HepG2 (cell line): ENCODE data around the gene FHL5. TPM values are rescaled to one million over a fixed set of nuclear protein-coding genes. Genes with fewer than 3 reads are reported as not detected.

Source experiments
- ATAC-seq: fragments of 200-7000 bp; cut with Tn5 transposase; 3 replicates; pipeline ENCODE4 v1.9.1; 2020; ENCODE audit warnings: mild to moderate bottlenecking, moderate library complexity
- BruUV-seq: library from RNA; stranded (reverse); fragments of 400-500 nt; replicated peaks from 2 replicates; lab custom pipeline; 2021; lab: Mats Ljungman, UMichigan
- CTCF ChIA-PET: fragments of 300-600 bp; formaldehyde crosslinking; extraction: SDS; loops from one replicate; lab custom pipeline; 2021; ENCODE audit warnings: low total read pairs, inconsistent platforms, low intra/inter-chr PET ratio; lab: Yijun Ruan, JAX
- POLR2A ChIA-PET: fragments of 350-600 bp; sonication (Branson Sonifier 250); formaldehyde crosslinking; loops from one replicate; lab custom pipeline; 2020; ENCODE audit warnings: antibody characterized with exemption, inconsistent platforms; lab: Yijun Ruan, JAX
- DNase-seq: peaks from one replicate; pipeline ENCODE4 v3.0.0-alpha.2; 2015; ENCODE audit warnings: low spot score
- FAIRE-seq: peaks from 3 replicates; lab custom pipeline; 2011; peaks lifted over from hg19 to GRCh38; lab: Jason Lieb, UNC
- H2AFZ ChIP-seq: one replicate; pipeline ENCODE4 v1.6.1; 2011; ENCODE audit warnings: low read length, inconsistent platforms
- H3K27ac ChIP-seq: fragments of 300-600 bp; 3 replicates; pipeline ENCODE4 v1.8.0; 2011; ENCODE audit warnings: mixed run types, mild to moderate bottlenecking, mixed read lengths, low read length, inconsistent platforms; ENCODE audit not compliant: insufficient read depth; ENCODE audit errors: extremely low read length
- H3K27me3 ChIP-seq, 2 experiments: fragments of 200-600 bp in 1 of 2; 2 replicates in 1 of 2; 3 replicates in 1 of 2; pipeline versions ENCODE4 v1.6.0 to v1.8.0; 2011; ENCODE audit warnings: low read length in 2 of 2, mild to moderate bottlenecking in 2 of 2, moderate library complexity in 2 of 2, inconsistent platforms in 1 of 2; ENCODE audit not compliant: insufficient read depth in 2 of 2, control insufficient read depth in 1 of 2
- H3K36me3 ChIP-seq, 2 experiments: fragments of 200-600 bp in 1 of 2; replicated peaks in 1 of 2; 2 replicates in 1 of 2; 3 replicates in 1 of 2; pipeline versions ENCODE4 v1.5.1 to v1.8.0; 2011; ENCODE audit warnings: low read length in 2 of 2, inconsistent platforms in 1 of 2; ENCODE audit not compliant: insufficient read depth in 2 of 2, control insufficient read depth in 1 of 2
- H3K4me1 ChIP-seq: 2 replicates; pipeline ENCODE4 v1.5.1; 2012; ENCODE audit warnings: low read length, inconsistent platforms; ENCODE audit not compliant: insufficient read depth
- H3K4me2 ChIP-seq: 2 replicates; pipeline ENCODE4 v1.6.0; 2011; ENCODE audit warnings: low read depth, low read length, inconsistent platforms
- H3K4me3 ChIP-seq, 3 experiments: fragments of 200-600 bp in 1 of 3; sonication (generic), shearing (Covaris generic) in 1 of 3; replicated peaks in 1 of 3; 2 replicates each; pipeline ENCODE4 v1.5.1; 2011 to 2016; ENCODE audit warnings: low read length in 3 of 3, inconsistent platforms in 2 of 3, low read depth in 2 of 3, mild to moderate bottlenecking in 2 of 3, control low read depth in 1 of 3, mixed read lengths in 1 of 3; ENCODE audit not compliant: insufficient read depth in 1 of 3
- H3K79me2 ChIP-seq: one replicate; pipeline ENCODE4 v1.6.1; 2011; ENCODE audit warnings: low read length, inconsistent platforms; ENCODE audit not compliant: insufficient read depth
- H3K9ac ChIP-seq: 2 replicates; pipeline ENCODE4 v1.6.0; 2011; ENCODE audit warnings: mild to moderate bottlenecking, low read depth, low read length, inconsistent platforms; ENCODE audit not compliant: insufficient read depth
- H3K9me3 ChIP-seq: 2 replicates; pipeline ENCODE4 v1.5.1; 2012; ENCODE audit warnings: mild to moderate bottlenecking, low read length
- H4K20me1 ChIP-seq: 2 replicates; pipeline ENCODE4 v1.6.0; 2011; ENCODE audit warnings: inconsistent platforms, mild to moderate bottlenecking, low read length, moderate library complexity; ENCODE audit not compliant: insufficient read depth
- HNF4A ChIP-seq: sonication (generic); formaldehyde crosslinking; IDR thresholded peaks from 2 replicates; pipeline ENCODE4 v1.4.0; 2020; ENCODE audit warnings: missing genetic modification reagents
- IRF2 ChIP-seq: IDR thresholded peaks from 2 replicates; pipeline ENCODE4 v1.6.1; 2018; ENCODE audit warnings: missing genetic modification reagents, missing compliant biosample characterization
- SPEN ChIP-seq: sonication (generic); formaldehyde crosslinking; IDR thresholded peaks from 2 replicates; pipeline ENCODE4 v1.5.1; 2020; ENCODE audit warnings: low read depth, mild to moderate bottlenecking, missing genetic modification reagents
- STAG1 ChIP-seq: sonication (generic); formaldehyde crosslinking; IDR thresholded peaks from 2 replicates; pipeline ENCODE4 v1.4.0; 2020; ENCODE audit warnings: missing genetic modification reagents
- in situ Hi-C: cut with HindIII; loops from 2 replicates; pipeline ENCODE4 v1.10.0; 2017; ENCODE audit warnings: low pct_unique_long_range_greater_than_20kb; ENCODE audit not compliant: extremely low pct_ligation_motif_present
- intact Hi-C: fragments of 100-400 bp; cut with micrococcal nuclease; formaldehyde crosslinking; loops from one replicate; pipeline ENCODE4 v1.10.0; 2022; ENCODE audit not compliant: unreplicated experiment
- polyA plus RNA-seq, 8 experiments: library from polyadenylated mRNA; depleted of rRNA in 3 of 8; stranded (reverse) in 7 of 8; unstranded in 1 of 8; fragments of >200 nt; fragmentation: Illumina TruSeq in 4 of 8; extraction: Trizol in 4 of 8; gene quantifications; 2 replicates each; pipeline versions ENCODE4 v1.2.1 to v1.2.3, GENCODE V29; 2011 to 2016; ENCODE audit warnings: low read depth in 4 of 8, missing spikeins in 1 of 8, mixed read lengths in 1 of 8; ENCODE audit not compliant: insufficient read depth in 1 of 8
- total RNA-seq, 5 experiments: library from RNA; depleted of rRNA; stranded (reverse); fragments of >200 nt; fragmentation: Illumina TruSeq; extraction: Trizol; gene quantifications; 2 replicates each; pipeline ENCODE4 v1.2.3, GENCODE V29; 2016; ENCODE audit warnings: low read depth in 1 of 5
- TF ChIP-seq, protein P1 (sequence below): sonication (generic); formaldehyde crosslinking; IDR thresholded peaks from 2 replicates; pipeline ENCODE4 v1.4.0; 2020; ENCODE audit warnings: mild to moderate bottlenecking, missing genetic modification reagents, borderline replicate concordance
- TF ChIP-seq, protein P2 (sequence below): IDR thresholded peaks from 2 replicates; pipeline ENCODE4 v1.6.1; 2016; ENCODE audit warnings: missing biosample characterization, missing genetic modification reagents, low read depth

FHL5 gene
- total and polyA plus RNA-seq, 2 of the 13 experiments (the other 11 are each of a cell fraction or from before 2014, with no cell fraction given): not detected

DNA sequence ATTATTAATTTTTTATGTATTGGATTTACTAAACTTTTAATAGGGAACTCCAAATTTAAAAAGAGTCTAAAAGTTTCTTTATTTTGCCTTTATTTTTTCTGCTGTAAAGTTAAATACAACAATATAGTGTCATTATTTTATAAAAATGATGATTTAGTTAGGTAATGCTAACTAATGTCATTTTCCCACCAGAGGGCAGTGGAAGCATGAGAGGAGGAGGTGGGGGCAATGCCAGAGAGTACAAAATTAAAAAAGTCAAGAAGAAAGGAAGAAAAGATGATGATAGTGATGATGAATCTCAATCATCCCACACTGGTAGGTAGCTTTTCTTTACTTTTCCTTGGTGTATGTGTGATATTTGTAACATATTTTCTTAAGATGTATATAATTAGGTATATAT is 20.2 kb upstream of the FHL5 start:
- Histone ChIP-seq H3K36me3 (peaks cover 5 to 48% of the 10 kb centered on the region in 2 experiments), H3K27ac (no peak overlapping the region), H2AFZ (no peak overlapping the region), H3K4me2 (no peak overlapping the region), H3K4me1 (no peaks in the 10 kb centered on the region), H3K9ac (no peak overlapping the region), H3K9me3 (no peaks in the 10 kb centered on the region), H3K79me2 (no peaks in the 10 kb centered on the region), H3K27me3 (no peaks in the 10 kb centered on the region), H4K20me1 (no peaks in the 10 kb centered on the region), H3K4me3 (no peak overlapping the region)
- no TSS peak for BruUV-seq
- ATAC-seq: no peak
- DNase-seq: no peak
- intact Hi-C loops: loop anchor here (5.0 kb wide), 1 partner anchor 515 kb away; no protein-coding TSS in a partner anchor
- TF ChIP-seq, protein P1, sequence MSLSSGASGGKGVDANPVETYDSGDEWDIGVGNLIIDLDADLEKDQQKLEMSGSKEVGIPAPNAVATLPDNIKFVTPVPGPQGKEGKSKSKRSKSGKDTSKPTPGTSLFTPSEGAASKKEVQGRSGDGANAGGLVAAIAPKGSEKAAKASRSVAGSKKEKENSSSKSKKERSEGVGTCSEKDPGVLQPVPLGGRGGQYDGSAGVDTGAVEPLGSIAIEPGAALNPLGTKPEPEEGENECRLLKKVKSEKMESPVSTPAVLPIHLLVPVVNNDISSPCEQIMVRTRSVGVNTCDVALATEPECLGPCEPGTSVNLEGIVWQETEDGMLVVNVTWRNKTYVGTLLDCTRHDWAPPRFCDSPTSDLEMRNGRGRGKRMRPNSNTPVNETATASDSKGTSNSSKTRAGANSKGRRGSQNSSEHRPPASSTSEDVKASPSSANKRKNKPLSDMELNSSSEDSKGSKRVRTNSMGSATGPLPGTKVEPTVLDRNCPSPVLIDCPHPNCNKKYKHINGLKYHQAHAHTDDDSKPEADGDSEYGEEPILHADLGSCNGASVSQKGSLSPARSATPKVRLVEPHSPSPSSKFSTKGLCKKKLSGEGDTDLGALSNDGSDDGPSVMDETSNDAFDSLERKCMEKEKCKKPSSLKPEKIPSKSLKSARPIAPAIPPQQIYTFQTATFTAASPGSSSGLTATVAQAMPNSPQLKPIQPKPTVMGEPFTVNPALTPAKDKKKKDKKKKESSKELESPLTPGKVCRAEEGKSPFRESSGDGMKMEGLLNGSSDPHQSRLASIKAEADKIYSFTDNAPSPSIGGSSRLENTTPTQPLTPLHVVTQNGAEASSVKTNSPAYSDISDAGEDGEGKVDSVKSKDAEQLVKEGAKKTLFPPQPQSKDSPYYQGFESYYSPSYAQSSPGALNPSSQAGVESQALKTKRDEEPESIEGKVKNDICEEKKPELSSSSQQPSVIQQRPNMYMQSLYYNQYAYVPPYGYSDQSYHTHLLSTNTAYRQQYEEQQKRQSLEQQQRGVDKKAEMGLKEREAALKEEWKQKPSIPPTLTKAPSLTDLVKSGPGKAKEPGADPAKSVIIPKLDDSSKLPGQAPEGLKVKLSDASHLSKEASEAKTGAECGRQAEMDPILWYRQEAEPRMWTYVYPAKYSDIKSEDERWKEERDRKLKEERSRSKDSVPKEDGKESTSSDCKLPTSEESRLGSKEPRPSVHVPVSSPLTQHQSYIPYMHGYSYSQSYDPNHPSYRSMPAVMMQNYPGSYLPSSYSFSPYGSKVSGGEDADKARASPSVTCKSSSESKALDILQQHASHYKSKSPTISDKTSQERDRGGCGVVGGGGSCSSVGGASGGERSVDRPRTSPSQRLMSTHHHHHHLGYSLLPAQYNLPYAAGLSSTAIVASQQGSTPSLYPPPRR (CRISPR knock-in tag): no peak
- 0 out of 2 replicates have a peak, but pooled peaks have one; percentile 15 for TF ChIP-seq STAG1
- TF ChIP-seq IRF2 (CRISPR knock-in tag): no peak
- no peak for TF ChIP-seq SPEN (CRISPR knock-in tag)
- no peak for TF ChIP-seq HNF4A
- TF ChIP-seq, protein P2, sequence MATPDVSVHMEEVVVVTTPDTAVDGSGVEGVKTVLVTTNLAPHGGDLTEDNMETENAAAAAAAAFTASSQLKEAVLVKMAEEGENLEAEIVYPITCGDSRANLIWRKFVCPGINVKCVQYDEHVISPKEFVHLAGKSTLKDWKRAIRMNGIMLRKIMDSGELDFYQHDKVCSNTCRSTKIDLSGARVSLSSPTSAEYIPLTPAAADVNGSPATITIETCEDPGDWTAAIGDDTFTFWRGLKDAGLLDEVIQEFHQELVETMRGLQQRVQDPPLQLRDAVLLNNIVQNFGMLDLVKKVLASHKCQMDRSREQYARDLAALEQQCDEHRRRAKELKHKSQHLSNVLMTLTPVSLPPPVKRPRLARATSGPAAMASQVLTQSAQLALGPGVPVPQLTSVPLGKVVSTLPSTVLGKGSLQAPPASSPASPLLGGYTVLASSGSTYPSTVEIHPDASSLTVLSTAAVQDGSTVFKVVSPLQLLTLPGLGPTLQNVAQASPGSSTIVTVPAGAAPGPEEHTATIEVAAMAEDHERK (CRISPR knock-in tag): no peak
- FAIRE-seq: no peak
- CTCF ChIA-PET: no interaction called here
- in situ Hi-C loops: no loop called here
- POLR2A ChIA-PET: no interaction called here
